Measurements from ENCODE around the gene SLC1A4. TPM values are rescaled to one million over a fixed set of nuclear protein-coding genes. Genes with fewer than 3 reads are reported as not detected.

SLC1A4 gene
- polyA plus RNA-seq, 1 of the 3 experiments (the other 2 are of a cell fraction): 4.4 TPM

- TF ChIP-seq PBX3 (IDR thresholded peaks at IDR 0.05) (peak; percentile 78), NFIC (IDR thresholded peaks at IDR 0.05; ENCODE audit: borderline replicate concordance) (peak; percentile 98)
- TF ChIP-seq, protein P1, sequence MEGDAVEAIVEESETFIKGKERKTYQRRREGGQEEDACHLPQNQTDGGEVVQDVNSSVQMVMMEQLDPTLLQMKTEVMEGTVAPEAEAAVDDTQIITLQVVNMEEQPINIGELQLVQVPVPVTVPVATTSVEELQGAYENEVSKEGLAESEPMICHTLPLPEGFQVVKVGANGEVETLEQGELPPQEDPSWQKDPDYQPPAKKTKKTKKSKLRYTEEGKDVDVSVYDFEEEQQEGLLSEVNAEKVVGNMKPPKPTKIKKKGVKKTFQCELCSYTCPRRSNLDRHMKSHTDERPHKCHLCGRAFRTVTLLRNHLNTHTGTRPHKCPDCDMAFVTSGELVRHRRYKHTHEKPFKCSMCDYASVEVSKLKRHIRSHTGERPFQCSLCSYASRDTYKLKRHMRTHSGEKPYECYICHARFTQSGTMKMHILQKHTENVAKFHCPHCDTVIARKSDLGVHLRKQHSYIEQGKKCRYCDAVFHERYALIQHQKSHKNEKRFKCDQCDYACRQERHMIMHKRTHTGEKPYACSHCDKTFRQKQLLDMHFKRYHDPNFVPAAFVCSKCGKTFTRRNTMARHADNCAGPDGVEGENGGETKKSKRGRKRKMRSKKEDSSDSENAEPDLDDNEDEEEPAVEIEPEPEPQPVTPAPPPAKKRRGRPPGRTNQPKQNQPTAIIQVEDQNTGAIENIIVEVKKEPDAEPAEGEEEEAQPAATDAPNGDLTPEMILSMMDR (IDR thresholded peaks at IDR 0.05): no peak
These were observed 13.9 kb upstream of the SLC1A4 start (continued) for GRCh38 chr2:64975232-64975821.

DNA sequence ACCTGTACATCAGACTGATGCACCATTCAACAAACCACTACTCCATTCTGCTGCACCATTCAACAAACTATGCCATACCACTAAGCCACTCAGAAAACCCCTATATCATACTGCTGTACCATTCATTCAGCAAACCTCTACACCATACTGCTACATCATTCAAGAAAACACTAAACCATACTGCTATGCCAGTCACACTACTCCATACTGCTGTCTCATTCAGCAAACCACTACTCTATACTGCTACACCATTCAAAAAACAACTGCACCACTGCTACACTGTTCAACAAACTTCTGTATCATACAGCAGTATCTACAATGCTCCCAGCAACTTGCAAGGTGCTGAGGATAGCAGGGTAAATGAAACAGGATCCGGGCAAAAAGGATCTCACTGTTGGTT, 12.9 kb upstream of the SLC1A4 start:
- H3K27me3 ChIP-seq (ENCODE audit: insufficient read depth): no peaks in the 10 kb centered on the region
- H3F3A ChIP-seq (replicated peaks; ENCODE audit: insufficient read depth): peaks cover 17% of the 10 kb centered on the region
- no peak for DNase-seq
- CTCF ChIA-PET: no interaction called here
- no peaks in the 10 kb centered on the region for H3K9me2 ChIP-seq
- no peak overlapping the region for H3K9ac ChIP-seq
- POLR2A ChIA-PET: no interaction called here
- no peaks in the 10 kb centered on the region for H3K9me3 ChIP-seq
- H3K4me3 ChIP-seq (ENCODE audit: low read depth in 2 of 2, low read length in 1 of 2): no peak overlapping the region
- no peaks in the 10 kb centered on the region for H3K36me3 ChIP-seq (replicated peaks in 1 of 2; ENCODE audit: control insufficient read depth in 1 of 2, insufficient read depth in 2 of 2, low read length in 1 of 2)
- H3K27ac ChIP-seq (ENCODE audit: low read depth in 2 of 2, low read length in 1 of 2): no peak overlapping the region
- H3K4me2 ChIP-seq: no peak overlapping the region
- H3K79me2 ChIP-seq (ENCODE audit: insufficient read depth): no peaks in the 10 kb centered on the region
- 92% methylated on average over 1 of the region's 1 CpG for WGBS (ENCODE audit: low lambda C conversion rate)
- no peak overlapping the region for H2AFZ ChIP-seq (ENCODE audit: low read depth)
- TF ChIP-seq USF1 (IDR thresholded peaks at IDR 0.05; ENCODE audit: borderline replicate concordance, low read depth): no peak
- TF ChIP-seq POLR2AphosphoS5 (IDR thresholded peaks at IDR 0.05; ENCODE audit: low read depth, low read length): no peak
- TF ChIP-seq SMC3 (IDR thresholded peaks at IDR 0.05; ENCODE audit: low read depth, low read length): no peak
- no peak for TF ChIP-seq FOXJ3 (CRISPR knock-in tag; IDR thresholded peaks at IDR 0.05)
- TF ChIP-seq EP300 (IDR thresholded peaks at IDR 0.05; ENCODE audit: borderline replicate concordance in 1 of 2, low read depth in 1 of 2, low read length in 1 of 2): no peak
- TF ChIP-seq RCOR1 (IDR thresholded peaks at IDR 0.05; ENCODE audit: low read length): no peak
- TF ChIP-seq EZH2phosphoT487 (IDR thresholded peaks at IDR 0.05; ENCODE audit: borderline replicate concordance, low read depth): no peak
- peaks cover 4 to 19% of the 10 kb centered on the region in 2 experiments; a peak in 3 of 4 replicates for H3K4me1 ChIP-seq (ENCODE audit: control insufficient read depth in 1 of 2, insufficient read depth in 2 of 2, low read depth in 1 of 2, low read length in 1 of 2)
- no peaks in the 10 kb centered on the region for H4K20me1 ChIP-seq (ENCODE audit: insufficient read depth)

Data from SK-N-SH (cell line).